Motor neuron (in vitro differentiated cells): ENCODE measurements around the gene CRLF2. TPM values are rescaled to one million over a fixed set of nuclear protein-coding genes. Genes with fewer than 3 reads are reported as not detected.
A peak's percentile ranks its signal among the peaks of the same experiment; 100 is the strongest.
"Not testable (repeated sequence)": the region's sequence is repeated elsewhere in the genome, so short reads cannot be mapped to it uniquely, and the experiment has no call there.

ENCODE experiments used
- ATAC-seq, 8 experiments: fragments of 200-7000 bp; cut with Tn5 transposase; replicated peaks in 6 of 8; 2 replicates each; pipeline ENCODE4 v1.8.0; 2021; ENCODE audit warnings: mild to moderate bottlenecking in 8 of 8, moderate library complexity in 8 of 8
- H3K27ac ChIP-seq, 2 donors: fragments of 250-450 bp; sonication (Bioruptor Pico); 2 replicates each; pipeline ENCODE4 v1.9.0; 2021; ENCODE audit warnings: antibody characterized with exemption in 2 of 2, mild to moderate bottlenecking in 2 of 2, moderate library complexity in 1 of 2
- H3K4me1 ChIP-seq, 2 donors: fragments of 250-450 bp; sonication (Bioruptor Pico); replicated peaks in 1 of 2; 2 replicates each; pipeline ENCODE4 v1.6.1; 2021; ENCODE audit warnings: antibody characterized with exemption in 2 of 2, mild to moderate bottlenecking in 2 of 2, moderate library complexity in 1 of 2
- H3K4me3 ChIP-seq, 5 donors: fragments of 250-450 bp; sonication (Bioruptor Pico); 2 replicates each; pipeline ENCODE4 v1.9.0; 2021; ENCODE audit warnings: antibody characterized with exemption in 5 of 5, mild to moderate bottlenecking in 5 of 5, moderate library complexity in 4 of 5
- WGBS, 10 experiments: fragments of 450-650 bp; shearing (Covaris generic); methylation state at CpG; one replicate each; pipeline ENCODE4 v1.0.0; 2022; 5-methylcytosine and 5-hydroxymethylcytosine counted together
- in situ Hi-C, 9 experiments: fragments of 400-800 bp; cut with MboI; loops; one replicate each; pipeline ENCODE4 v1.15.0; 2021; ENCODE audit warnings: low sequenced_read_pairs in 9 of 9, low pct_unique_long_range_greater_than_20kb in 2 of 9; ENCODE audit not compliant: unreplicated experiment in 9 of 9
- total RNA-seq, 8 experiments: library from RNA; unstranded; fragments of 300-600 nt; gene quantifications; 2 replicates each; pipeline versions ENCODE4 v1.2.3 to v1.2.4, GENCODE V29; 2022

Gene CRLF2
- total RNA-seq, 8 experiments from 2014 or later, result 0.05 to 0.28 (median 0.13) TPM; not detected in 5

GRCh38 chrX:1173435-1173834 is 39.0 kb downstream of the CRLF2 start:
- ATAC-seq, in situ Hi-C loops, H3K4me3 ChIP-seq, H3K27ac ChIP-seq, H3K4me1 ChIP-seq: not testable (repeated sequence)
- 0 to 69% (median 52%) methylated on average over 1 to 17 of the region's 22 CpGs; no CpG with 5 or more reads in 3 of the 10 experiments for WGBS, 10 experiments

GRCh38 chrX:1172496-1172895 is 40.0 kb downstream of the CRLF2 start:
- in situ Hi-C loops, result no loop called here
- Histone ChIP-seq H3K4me3 (no peak overlapping the region), H3K27ac (no peak overlapping the region), H3K4me1 (peaks cover 0 to 5% of the 10 kb centered on the region in 2 donors)
- 0 to 100% (median 42%) methylated on average over 1 to 12 of the region's 13 CpGs; no CpG with 5 or more reads in 2 of the 10 experiments for WGBS, 10 experiments
- ATAC-seq, result no peak

- 40 to 90% (median 79%) methylated on average over 2 to 9 of the region's 13 CpGs; no CpG with 5 or more reads in 5 of the 10 experiments for WGBS, 10 experiments
- in situ Hi-C loops, ATAC-seq, H3K27ac ChIP-seq, H3K4me3 ChIP-seq, H3K4me1 ChIP-seq: not testable (repeated sequence)
Measured at GRCh38 chrX:1171915-1172314, 40.5 kb downstream of the CRLF2 start.

- no peak overlapping the region for H3K27ac ChIP-seq
- no peak for ATAC-seq
- H3K4me1 ChIP-seq, result peaks cover 0 to 5% of the 10 kb centered on the region in 2 donors
- in situ Hi-C loops, result no loop called here
- no peak overlapping the region for H3K4me3 ChIP-seq
- 0 to 92% (median 82%) methylated on average over 1 to 6 of the region's 11 CpGs; no CpG with 5 or more reads in 2 of the 10 experiments for WGBS, 10 experiments
Measured at GRCh38 chrX:1170243-1170642, 42.2 kb downstream of the CRLF2 start.

GRCh38 chrX:1169189-1169588 is 43.3 kb downstream of the CRLF2 start:
- Histone ChIP-seq H3K4me1 (peaks cover 5 to 9% of the 10 kb centered on the region in 2 donors), H3K27ac (no peak overlapping the region), H3K4me3 (no peak overlapping the region)
- 23 to 91% (median 60%) methylated on average over 2 to 5 of the region's 7 CpGs; no CpG with 5 or more reads in 3 of the 10 experiments for WGBS, 10 experiments
- in situ Hi-C loops, result no loop called here
- no peak for ATAC-seq

- Histone ChIP-seq H3K4me1 (peaks cover 5 to 9% of the 10 kb centered on the region in 2 donors), H3K27ac (no peak overlapping the region), H3K4me3 (no peak overlapping the region)
- 26 to 100% (median 86%) methylated on average over 1 to 3 of the region's 3 CpGs for WGBS, 10 experiments
- ATAC-seq, result no peak
- in situ Hi-C loops, result no loop called here
Measured at GRCh38 chrX:1167918-1168481, 44.4 kb downstream of the CRLF2 start.

- no peak overlapping the region for H3K27ac ChIP-seq
- in situ Hi-C loops, result no loop called here
- ATAC-seq, result no peak
- H3K4me3 ChIP-seq, result no peak overlapping the region
- WGBS, 10 experiments, result 6 to 100% (median 86%) methylated on average over 2 to 4 of the region's 4 CpGs
- peaks cover 5 to 9% of the 10 kb centered on the region in 2 donors for H3K4me1 ChIP-seq
Measured at GRCh38 chrX:1167466-1167865, 45.0 kb downstream of the CRLF2 start.

- H3K4me1 ChIP-seq, result peaks cover 4 to 5% of the 10 kb centered on the region in 2 donors
- WGBS, 10 experiments, result 4 to 82% (median 52%) methylated on average over 3 to 11 of the region's 12 CpGs
- H3K27ac ChIP-seq, result no peak overlapping the region
- in situ Hi-C loops, result no loop called here
- H3K4me3 ChIP-seq, result no peak overlapping the region
- ATAC-seq, result peak in 4 of 8 experiments; percentile 49 to 73 (median 64)
Measured at GRCh38 chrX:1165535-1166196, 46.8 kb downstream of the CRLF2 start.

GRCh38 chrX:1164322-1165288 is 47.8 kb downstream of the CRLF2 start:
- no peak overlapping the region for H3K27ac ChIP-seq
- no peak overlapping the region for H3K4me3 ChIP-seq
- H3K4me1 ChIP-seq, result peaks cover 4 to 5% of the 10 kb centered on the region in 2 donors
- 4 to 71% (median 16%) methylated on average over 3 to 15 of the region's 18 CpGs for WGBS, 10 experiments
- in situ Hi-C loops, result no loop called here
- ATAC-seq, result peak in 4 of 8 experiments; percentile 25 to 85 (median 63)

- H3K4me3 ChIP-seq, result no peak overlapping the region
- H3K4me1 ChIP-seq, result peaks cover 4 to 5% of the 10 kb centered on the region in 2 donors
- 44 to 88% (median 60%) methylated on average over 1 to 11 of the region's 11 CpGs; no CpG with 5 or more reads in 5 of the 10 experiments for WGBS, 10 experiments
- ATAC-seq, result no peak
- in situ Hi-C loops, result no loop called here
- H3K27ac ChIP-seq, result no peak overlapping the region
Measured at GRCh38 chrX:1163231-1163630, 49.2 kb downstream of the CRLF2 start.

- Histone ChIP-seq H3K4me1 (peaks cover 4 to 5% of the 10 kb centered on the region in 2 donors), H3K27ac (no peak overlapping the region), H3K4me3 (no peak overlapping the region)
- no peak for ATAC-seq
- WGBS, 10 experiments, result 7 to 78% (median 66%) methylated on average over 1 to 6 of the region's 10 CpGs; no CpG with 5 or more reads in 1 of the 10 experiments
- in situ Hi-C loops, result no loop called here
Measured at GRCh38 chrX:1162119-1162916, 50.1 kb downstream of the CRLF2 start.

- H3K4me3 ChIP-seq, result no peak overlapping the region
- ATAC-seq, result no peak
- in situ Hi-C loops, result no loop called here
Measured at GRCh38 chrX:1159548-1159947, 52.9 kb downstream of the CRLF2 start.

More at GRCh38 chrX:1159548-1159947, 52.9 kb downstream of the CRLF2 start:
- no peak overlapping the region for H3K27ac ChIP-seq
- H3K4me1 ChIP-seq, result peaks cover under 1 to 1% of the 10 kb centered on the region in 2 donors
